ENCODE data around the gene SCUBE1.
A peak's percentile ranks its signal among the peaks of the same experiment; 100 is the strongest.

The SCUBE1 gene

DNA sequence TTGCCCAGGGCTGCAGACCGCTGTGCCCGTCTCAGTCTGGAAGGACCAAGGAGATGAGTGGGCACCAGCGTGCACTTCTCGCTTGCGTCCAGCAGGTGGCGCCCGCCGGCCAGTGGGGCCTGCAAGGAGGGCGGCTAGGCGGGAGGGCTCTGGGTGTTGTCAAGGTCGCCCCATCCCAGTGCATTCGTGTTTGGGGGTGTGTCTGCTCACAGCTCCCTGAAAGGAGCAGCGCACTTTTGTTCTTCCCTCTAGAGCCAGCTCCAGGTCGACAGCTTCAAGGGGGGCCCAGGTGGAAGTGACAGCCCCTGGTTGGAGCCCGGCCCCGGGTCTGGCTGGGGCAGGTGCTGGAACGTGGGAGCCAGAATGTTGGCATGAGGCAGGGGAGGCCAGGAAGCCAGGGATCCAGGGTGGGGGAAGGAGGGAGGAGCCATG is 45.3 kb upstream of the SCUBE1 start:
- TF ChIP-seq, protein P1, sequence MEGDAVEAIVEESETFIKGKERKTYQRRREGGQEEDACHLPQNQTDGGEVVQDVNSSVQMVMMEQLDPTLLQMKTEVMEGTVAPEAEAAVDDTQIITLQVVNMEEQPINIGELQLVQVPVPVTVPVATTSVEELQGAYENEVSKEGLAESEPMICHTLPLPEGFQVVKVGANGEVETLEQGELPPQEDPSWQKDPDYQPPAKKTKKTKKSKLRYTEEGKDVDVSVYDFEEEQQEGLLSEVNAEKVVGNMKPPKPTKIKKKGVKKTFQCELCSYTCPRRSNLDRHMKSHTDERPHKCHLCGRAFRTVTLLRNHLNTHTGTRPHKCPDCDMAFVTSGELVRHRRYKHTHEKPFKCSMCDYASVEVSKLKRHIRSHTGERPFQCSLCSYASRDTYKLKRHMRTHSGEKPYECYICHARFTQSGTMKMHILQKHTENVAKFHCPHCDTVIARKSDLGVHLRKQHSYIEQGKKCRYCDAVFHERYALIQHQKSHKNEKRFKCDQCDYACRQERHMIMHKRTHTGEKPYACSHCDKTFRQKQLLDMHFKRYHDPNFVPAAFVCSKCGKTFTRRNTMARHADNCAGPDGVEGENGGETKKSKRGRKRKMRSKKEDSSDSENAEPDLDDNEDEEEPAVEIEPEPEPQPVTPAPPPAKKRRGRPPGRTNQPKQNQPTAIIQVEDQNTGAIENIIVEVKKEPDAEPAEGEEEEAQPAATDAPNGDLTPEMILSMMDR (IDR thresholded peaks at IDR 0.05; ENCODE audit: extremely low read depth, insufficient read depth, missing control alignments) = peak; percentile 99
- in situ Hi-C loops (cut with MboI; ENCODE audit: low pct_unique_long_range_greater_than_20kb, low sequenced_read_pairs, unreplicated experiment) = no loop called here
- peak; percentile 87 for DNase-seq (ENCODE audit: low spot score)

DNA sequence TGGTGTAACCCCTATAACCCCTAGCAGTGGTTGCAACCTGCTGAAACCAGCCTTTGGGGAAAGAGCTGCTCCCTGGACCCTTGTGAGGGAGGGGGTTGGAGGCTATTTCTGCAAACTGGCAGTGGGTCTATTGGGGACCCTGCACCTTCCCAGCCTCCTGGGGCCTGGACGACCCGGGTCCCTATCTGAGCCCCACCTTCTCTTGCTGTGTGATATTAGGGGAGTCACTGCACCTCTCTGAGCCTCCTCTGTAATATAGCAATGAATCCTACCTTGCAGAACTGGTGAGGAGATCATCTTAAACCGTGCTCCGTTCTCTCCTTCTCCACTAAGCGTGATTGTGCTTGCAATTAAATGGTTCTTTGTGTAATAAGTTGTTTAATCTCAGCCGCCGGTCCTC is 44.6 kb upstream of the SCUBE1 start:
- in situ Hi-C loops (cut with MboI; ENCODE audit: low pct_unique_long_range_greater_than_20kb, low sequenced_read_pairs, unreplicated experiment) = no loop called here
- no peak for DNase-seq (ENCODE audit: low spot score)
- TF ChIP-seq, protein P1 (IDR thresholded peaks at IDR 0.05; ENCODE audit: extremely low read depth, insufficient read depth, missing control alignments) = no peak

DNA sequence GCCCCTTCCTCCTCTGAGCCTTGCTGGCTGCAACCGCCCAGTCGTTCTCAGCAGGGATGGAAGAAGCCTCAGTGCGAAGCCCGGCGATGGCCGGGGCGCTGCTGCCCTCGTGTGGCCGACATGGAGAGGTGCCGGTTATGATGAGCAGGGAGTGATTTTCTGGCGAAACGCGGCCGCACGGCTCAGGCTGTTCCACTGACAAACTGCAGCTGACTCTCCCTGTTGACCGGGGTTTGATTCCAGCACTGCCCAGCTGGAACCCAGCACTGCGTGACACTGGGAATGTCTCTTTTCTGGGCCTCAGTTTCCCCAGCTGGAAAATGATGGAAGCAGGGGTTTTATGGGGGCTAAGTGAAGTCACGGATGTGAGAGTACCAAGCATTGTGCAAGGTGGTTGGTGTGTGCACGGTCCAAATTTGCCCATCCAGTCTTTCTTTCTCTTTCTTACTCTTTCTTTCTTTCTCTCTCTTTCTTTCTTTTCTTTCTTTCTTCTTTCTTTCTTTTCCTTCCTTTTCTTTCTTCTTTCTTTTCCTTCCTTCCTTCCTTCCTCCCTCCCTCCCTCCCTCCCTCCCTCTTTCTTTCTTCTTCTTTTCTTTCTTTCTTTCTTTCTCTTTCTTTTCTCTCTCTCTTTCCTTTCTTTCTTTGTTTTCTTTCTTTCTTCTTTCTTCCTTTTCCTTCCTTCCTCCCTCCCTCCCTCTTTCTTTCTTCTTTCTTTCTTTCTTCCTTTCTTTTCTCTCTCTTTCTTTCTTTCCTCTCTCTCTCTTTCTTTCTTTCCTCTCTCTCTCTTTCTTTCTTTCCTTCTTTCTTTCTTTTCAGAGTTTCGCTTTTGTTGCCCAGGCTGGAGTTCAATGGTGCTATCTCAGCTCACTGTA is 42.8 kb upstream of the SCUBE1 start:
- TF ChIP-seq, protein P1 (IDR thresholded peaks at IDR 0.05; ENCODE audit: extremely low read depth, insufficient read depth, missing control alignments) = peak; percentile 93
- in situ Hi-C loops (cut with MboI; ENCODE audit: low pct_unique_long_range_greater_than_20kb, low sequenced_read_pairs, unreplicated experiment) = no loop called here
- DNase-seq (ENCODE audit: low spot score) = peak; percentile 90

DNA sequence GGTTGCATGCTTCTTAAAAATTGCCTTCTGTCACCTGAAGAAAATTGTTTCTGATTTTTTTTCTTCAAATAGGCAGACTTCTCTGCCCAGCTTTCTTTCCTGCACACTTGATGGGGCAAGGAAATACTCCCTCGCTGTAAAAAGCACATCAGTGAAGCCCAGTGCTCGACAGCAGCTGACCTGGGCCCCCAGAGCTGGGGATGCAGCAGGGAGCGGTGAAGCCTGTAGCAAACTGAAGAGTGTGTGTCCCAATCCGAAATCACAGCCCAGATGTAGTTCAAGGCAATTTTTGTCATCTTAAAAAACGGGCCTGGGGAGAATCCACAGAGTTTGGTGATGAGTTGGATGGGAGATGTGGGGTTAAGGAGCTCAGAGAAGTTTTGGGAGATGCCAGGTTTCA is 41.7 kb upstream of the SCUBE1 start:
- DNase-seq (ENCODE audit: low spot score) = no peak
- in situ Hi-C loops (cut with MboI; ENCODE audit: low pct_unique_long_range_greater_than_20kb, low sequenced_read_pairs, unreplicated experiment) = no loop called here
- TF ChIP-seq, protein P1 (IDR thresholded peaks at IDR 0.05; ENCODE audit: extremely low read depth, insufficient read depth, missing control alignments) = no peak

DNA sequence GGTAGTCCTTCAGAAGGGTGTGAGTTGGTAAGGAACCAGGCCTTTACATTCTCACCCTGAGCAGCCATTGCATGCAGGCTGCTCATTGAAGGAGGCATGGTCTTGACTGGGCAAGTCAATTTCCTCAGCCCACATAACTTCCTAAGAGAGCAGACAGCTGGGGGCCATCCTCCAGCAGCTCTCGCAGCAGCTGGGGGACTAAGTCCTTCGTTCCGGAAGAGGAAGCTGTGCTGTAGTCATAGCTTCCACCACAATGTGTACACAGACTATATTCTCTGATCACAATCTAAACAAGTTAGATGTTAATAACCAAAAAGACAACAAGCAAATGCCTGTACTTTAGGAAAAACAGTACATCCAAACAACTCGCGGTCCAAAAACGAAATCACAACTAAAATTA is 38.5 kb upstream of the SCUBE1 start:
- DNase-seq (ENCODE audit: low spot score) = no peak
- TF ChIP-seq, protein P1 (IDR thresholded peaks at IDR 0.05; ENCODE audit: extremely low read depth, insufficient read depth, missing control alignments) = no peak
- in situ Hi-C loops (cut with MboI; ENCODE audit: low pct_unique_long_range_greater_than_20kb, low sequenced_read_pairs, unreplicated experiment) = no loop called here

DNA sequence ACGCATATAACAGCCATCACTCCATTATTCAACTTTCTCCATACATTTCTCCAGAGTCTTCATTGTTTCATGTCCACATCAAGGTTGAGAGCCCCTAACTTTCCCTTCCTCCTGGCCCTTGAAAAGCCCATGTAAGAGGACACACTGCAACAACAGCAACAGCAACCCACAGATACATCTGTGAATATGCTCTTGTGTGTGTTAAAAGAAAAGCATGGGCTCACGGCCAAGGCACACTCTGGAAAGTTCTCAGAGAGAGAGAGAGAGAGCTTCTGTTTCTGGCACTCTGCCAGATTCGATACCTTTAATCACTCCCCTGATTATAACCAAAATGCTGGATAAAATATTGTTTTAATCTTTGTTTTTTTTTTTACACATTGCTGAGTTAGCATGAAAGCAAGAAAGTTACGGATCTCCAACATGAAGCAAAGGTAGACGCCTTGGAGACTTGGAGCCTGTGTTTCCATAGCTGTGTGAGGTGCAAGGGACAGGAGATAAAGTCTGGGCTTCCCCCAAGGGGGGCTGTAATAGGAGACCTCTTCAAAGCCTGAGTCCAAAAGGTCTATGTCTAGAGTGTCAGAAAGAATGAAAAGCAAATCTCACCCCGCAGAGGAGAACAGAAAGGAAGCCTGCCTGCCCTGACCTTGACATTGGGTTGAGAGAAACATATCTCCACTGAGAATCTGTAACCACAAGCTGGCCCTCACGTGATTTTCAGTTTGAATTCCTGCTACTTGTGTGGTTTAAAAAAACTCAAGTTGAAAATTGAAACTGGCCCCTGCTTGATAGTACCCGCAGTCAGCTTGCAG is 34.9 kb upstream of the SCUBE1 start:
- TF ChIP-seq, protein P1 (IDR thresholded peaks at IDR 0.05; ENCODE audit: extremely low read depth, insufficient read depth, missing control alignments) = no peak
- no peak for DNase-seq (ENCODE audit: low spot score)
- in situ Hi-C loops (cut with MboI; ENCODE audit: low pct_unique_long_range_greater_than_20kb, low sequenced_read_pairs, unreplicated experiment) = loop anchor here (10.0 kb wide), 1 partner anchor 103 kb away; no protein-coding TSS in a partner anchor

Measured in GM13977 (cell line).